SK-N-SH treated with all-trans-retinoic acid at 6 μM for 48 hours (cell line): ENCODE measurements around the gene GIPC1.

ENCODE experiments used
- TCF4 ChIP-seq: fragments of 250-450 bp; sonication (Bioruptor Pico); IDR thresholded peaks from 2 replicates; pipeline ENCODE4 v1.8.0; 2021; ENCODE audit warnings: mild to moderate bottlenecking, moderate library complexity, borderline replicate concordance
- ZFP30 ChIP-seq: fragments of 450-650 bp; formaldehyde crosslinking; IDR thresholded peaks from 2 replicates; pipeline ENCODE4 v1.5.0; 2022; ENCODE audit warnings: mild to moderate bottlenecking, moderate library complexity
- ZNF8 ChIP-seq: fragments of 450-650 bp; formaldehyde crosslinking; IDR thresholded peaks from 2 replicates; pipeline ENCODE4 v1.5.0; 2020; ENCODE audit warnings: mild to moderate bottlenecking, moderate library complexity
- TF ChIP-seq, protein P1 (sequence below): fragments of 250-450 bp; sonication (Bioruptor Pico); IDR thresholded peaks from 2 replicates; pipeline ENCODE4 v1.8.0; 2020; ENCODE audit warnings: mild to moderate bottlenecking, moderate library complexity, borderline replicate concordance
- TF ChIP-seq, protein P2 (sequence below): fragments of 250-450 bp; sonication (Bioruptor Pico); IDR thresholded peaks from 2 replicates; pipeline ENCODE4 v1.5.0; 2020; ENCODE audit warnings: mild to moderate bottlenecking, moderate library complexity

DNA sequence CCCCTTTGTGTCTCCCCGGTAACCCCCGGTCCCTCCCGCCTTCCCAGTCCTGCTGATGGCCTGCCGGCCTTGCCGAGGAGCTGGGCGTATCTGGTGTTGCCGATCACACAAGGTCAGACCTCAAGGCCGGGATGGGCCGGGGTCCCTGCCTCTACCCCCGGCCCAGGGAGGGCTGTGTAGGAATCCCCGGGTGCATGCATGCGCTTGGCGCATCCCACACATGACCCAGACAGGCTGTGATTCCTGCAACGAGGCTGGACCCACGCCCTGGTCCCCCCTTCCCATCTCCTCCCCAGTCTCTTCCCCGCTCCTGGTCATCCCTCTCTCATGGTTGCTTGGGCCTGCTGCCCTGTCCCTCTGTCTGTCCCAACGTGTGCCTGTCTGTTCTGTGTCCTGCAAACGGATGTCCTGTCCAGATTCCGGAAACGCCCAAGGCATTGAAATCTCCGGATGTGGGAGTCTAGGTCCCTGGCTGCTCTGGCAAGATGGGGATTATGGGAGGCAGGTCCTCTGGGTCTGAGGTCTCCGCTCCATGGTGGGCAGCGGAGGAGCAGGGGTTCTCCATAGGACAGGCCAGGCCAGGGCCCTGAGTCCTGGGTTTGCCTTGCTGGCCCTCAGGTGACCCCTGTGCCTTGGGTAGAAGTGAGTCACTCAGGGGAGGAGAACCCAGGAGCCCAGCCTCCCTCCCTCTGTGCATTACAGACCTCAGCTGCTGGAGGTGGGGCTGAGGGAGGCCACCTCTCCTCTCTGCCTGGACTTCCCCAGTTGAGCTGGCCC is 61.2 kb downstream of the GIPC1 start:
- TF ChIP-seq, protein P1, sequence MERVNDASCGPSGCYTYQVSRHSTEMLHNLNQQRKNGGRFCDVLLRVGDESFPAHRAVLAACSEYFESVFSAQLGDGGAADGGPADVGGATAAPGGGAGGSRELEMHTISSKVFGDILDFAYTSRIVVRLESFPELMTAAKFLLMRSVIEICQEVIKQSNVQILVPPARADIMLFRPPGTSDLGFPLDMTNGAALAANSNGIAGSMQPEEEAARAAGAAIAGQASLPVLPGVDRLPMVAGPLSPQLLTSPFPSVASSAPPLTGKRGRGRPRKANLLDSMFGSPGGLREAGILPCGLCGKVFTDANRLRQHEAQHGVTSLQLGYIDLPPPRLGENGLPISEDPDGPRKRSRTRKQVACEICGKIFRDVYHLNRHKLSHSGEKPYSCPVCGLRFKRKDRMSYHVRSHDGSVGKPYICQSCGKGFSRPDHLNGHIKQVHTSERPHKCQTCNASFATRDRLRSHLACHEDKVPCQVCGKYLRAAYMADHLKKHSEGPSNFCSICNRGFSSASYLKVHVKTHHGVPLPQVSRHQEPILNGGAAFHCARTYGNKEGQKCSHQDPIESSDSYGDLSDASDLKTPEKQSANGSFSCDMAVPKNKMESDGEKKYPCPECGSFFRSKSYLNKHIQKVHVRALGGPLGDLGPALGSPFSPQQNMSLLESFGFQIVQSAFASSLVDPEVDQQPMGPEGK (CRISPR knock-in tag) = no peak
- TF ChIP-seq, protein P2, sequence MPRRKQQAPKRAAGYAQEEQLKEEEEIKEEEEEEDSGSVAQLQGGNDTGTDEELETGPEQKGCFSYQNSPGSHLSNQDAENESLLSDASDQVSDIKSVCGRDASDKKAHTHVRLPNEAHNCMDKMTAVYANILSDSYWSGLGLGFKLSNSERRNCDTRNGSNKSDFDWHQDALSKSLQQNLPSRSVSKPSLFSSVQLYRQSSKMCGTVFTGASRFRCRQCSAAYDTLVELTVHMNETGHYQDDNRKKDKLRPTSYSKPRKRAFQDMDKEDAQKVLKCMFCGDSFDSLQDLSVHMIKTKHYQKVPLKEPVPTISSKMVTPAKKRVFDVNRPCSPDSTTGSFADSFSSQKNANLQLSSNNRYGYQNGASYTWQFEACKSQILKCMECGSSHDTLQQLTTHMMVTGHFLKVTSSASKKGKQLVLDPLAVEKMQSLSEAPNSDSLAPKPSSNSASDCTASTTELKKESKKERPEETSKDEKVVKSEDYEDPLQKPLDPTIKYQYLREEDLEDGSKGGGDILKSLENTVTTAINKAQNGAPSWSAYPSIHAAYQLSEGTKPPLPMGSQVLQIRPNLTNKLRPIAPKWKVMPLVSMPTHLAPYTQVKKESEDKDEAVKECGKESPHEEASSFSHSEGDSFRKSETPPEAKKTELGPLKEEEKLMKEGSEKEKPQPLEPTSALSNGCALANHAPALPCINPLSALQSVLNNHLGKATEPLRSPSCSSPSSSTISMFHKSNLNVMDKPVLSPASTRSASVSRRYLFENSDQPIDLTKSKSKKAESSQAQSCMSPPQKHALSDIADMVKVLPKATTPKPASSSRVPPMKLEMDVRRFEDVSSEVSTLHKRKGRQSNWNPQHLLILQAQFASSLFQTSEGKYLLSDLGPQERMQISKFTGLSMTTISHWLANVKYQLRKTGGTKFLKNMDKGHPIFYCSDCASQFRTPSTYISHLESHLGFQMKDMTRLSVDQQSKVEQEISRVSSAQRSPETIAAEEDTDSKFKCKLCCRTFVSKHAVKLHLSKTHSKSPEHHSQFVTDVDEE (CRISPR knock-in tag) = no peak
- no peak for TF ChIP-seq ZFP30 (CRISPR knock-in tag)
- no peak for TF ChIP-seq TCF4 (CRISPR knock-in tag)
- no peak for TF ChIP-seq ZNF8 (CRISPR knock-in tag)
